Ovary (tissue), 3 donors: ENCODE data around the gene CACNA2D3.

ENCODE experiments used
- CTCF ChIP-seq, 3 donors: fragments of 450-650 bp in 2 of 3; fragments of 200-600 bp in 1 of 3; IDR thresholded peaks; one replicate each; pipeline versions ENCODE4 v1.5.1 to v1.8.0; 2016 to 2022; ENCODE audit warnings: antibody characterized with exemption in 3 of 3, mild to moderate bottlenecking in 1 of 3
- EP300 ChIP-seq: sonication (generic); formaldehyde crosslinking; IDR thresholded peaks from one replicate; pipeline ENCODE4 v1.6.1; 2017; ENCODE audit warnings: antibody characterized with exemption
- POLR2A ChIP-seq: fragments of 450-650 bp; IDR thresholded peaks from one replicate; pipeline ENCODE4 v1.6.1; 2017; ENCODE audit warnings: antibody characterized with exemption, mild to moderate bottlenecking, moderate library complexity
- donor health status: DM: no; HTN: no; CAD: no.

DNA sequence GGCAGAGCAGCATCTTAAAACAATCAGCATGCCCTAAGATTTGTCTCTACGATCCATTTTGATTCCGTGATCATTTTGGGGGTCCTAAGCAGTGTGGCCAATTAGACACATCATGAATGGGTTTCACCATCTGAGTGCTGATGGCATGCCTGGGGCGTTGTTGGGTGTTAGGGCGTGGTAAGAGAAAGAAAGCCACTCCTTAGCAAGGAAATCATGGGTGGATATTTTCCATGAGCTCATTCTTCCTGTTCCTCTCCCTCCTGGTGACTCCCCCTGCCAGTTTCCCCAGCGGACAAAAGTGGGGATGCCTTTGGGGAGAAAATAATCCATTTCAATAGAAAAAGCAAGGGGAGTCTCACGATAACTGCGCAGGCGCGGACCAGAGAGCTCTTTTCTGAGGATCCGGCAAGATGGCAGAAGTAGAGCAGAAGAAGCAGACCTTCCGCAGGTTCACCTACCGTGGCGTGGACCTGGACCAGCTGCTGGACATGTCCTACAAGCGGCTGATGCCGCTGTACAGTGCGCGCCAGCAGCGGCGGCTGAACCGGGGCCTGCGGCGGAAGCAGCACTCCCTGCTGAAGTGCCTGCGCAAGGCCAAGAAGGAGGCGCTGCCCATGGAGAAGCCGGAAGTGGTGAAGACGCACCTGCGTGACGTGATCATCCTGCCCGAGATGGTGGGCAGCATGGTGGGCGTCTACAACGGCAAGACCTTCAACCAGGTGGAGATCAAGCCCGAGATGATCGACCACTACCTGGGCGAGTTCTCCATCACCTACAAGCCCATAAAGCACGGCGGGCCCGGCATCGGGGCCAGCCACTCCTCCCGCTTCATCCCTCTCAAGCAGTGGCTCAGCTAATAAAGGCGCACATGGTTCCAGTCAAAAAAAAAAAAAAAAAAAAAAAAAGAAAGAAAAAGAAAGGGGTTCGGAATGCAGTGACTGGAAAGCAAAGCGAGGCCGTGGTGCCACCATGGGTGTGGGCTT, 503.7 kb downstream of the CACNA2D3 start:
- no peak for TF ChIP-seq CTCF (IDR thresholded peaks at IDR 0.05)
- no peak for TF ChIP-seq POLR2A
- no peak for TF ChIP-seq EP300
